Retinal pigment epithelial cell (primary cell): ENCODE data around the gene SMCR8.
"Not testable (repeated sequence)": the region's sequence is repeated elsewhere in the genome, so short reads cannot be mapped to it uniquely, and the experiment has no call there.

Experiments
- DNase-seq: peaks from one replicate; pipeline ENCODE4 v3.0.0-alpha.2; 2010; ENCODE audit warnings: low read depth
- H3K4me3 ChIP-seq: 2 replicates; pipeline ENCODE4 v1.5.1; 2011; ENCODE audit warnings: mild to moderate bottlenecking, low read length, control low read depth, moderate library complexity
- CTCF ChIP-seq: conservative IDR thresholded peaks from 2 replicates; pipeline ENCODE4 v1.5.1; 2011; ENCODE audit warnings: low read depth, low read length, control low read depth, inconsistent platforms

SMCR8 gene

DNA sequence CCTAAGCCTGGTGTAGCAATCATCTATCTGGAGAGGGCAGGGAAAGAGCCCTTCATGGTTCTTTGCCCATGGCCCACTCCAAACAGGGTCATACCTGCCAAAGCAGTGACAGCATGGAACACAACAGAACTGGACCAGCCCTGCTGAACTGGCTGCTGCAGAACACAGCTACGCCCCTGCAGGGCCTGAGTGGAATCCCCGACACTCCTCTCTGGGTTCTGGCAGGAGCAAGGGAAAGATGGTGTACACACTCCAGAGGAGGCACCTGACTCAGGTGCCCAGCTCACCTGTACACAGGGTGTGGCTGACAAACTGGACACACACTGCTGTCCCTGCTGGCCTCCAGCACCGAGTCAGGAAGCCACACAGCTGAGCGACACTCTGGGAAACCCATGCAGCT is 34.8 kb upstream of the SMCR8 start:
- TF ChIP-seq CTCF = no peak
- no peak for DNase-seq
- no peak overlapping the region for H3K4me3 ChIP-seq

- TF ChIP-seq CTCF = no peak
- DNase-seq = no peak
Observed at GRCh38 chr17:18280766-18281371, 34.2 kb upstream of the SMCR8 start.

DNA sequence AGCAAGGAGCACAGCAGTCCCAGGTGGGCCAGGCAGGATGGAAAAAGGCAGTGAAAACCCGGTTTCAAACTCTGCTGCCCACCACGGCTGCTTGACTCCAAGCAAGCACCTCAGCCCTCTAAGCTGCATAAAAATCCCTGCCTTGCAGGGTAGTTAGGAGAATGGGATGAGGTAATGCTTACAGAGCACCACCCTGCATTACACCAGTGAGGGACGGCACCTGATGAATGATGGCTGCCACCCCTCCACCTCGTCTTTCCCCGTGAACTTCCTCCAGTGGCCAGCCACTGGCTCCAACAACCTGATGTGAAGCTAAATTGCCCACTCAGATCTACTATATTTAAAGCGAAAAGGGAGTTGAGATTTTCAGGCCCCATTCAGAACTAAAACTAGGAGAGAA is 33.3 kb upstream of the SMCR8 start:
- DNase-seq = no peak
- H3K4me3 ChIP-seq = no peak overlapping the region
- no peak for TF ChIP-seq CTCF

More at GRCh38 chr17:18280766-18281371, 34.2 kb upstream of the SMCR8 start:
- H3K4me3 ChIP-seq = no peak overlapping the region

- no peak for DNase-seq
- TF ChIP-seq CTCF = no peak
- H3K4me3 ChIP-seq = no peak overlapping the region
Observed at GRCh38 chr17:18285296-18285695, 29.8 kb upstream of the SMCR8 start.

DNA sequence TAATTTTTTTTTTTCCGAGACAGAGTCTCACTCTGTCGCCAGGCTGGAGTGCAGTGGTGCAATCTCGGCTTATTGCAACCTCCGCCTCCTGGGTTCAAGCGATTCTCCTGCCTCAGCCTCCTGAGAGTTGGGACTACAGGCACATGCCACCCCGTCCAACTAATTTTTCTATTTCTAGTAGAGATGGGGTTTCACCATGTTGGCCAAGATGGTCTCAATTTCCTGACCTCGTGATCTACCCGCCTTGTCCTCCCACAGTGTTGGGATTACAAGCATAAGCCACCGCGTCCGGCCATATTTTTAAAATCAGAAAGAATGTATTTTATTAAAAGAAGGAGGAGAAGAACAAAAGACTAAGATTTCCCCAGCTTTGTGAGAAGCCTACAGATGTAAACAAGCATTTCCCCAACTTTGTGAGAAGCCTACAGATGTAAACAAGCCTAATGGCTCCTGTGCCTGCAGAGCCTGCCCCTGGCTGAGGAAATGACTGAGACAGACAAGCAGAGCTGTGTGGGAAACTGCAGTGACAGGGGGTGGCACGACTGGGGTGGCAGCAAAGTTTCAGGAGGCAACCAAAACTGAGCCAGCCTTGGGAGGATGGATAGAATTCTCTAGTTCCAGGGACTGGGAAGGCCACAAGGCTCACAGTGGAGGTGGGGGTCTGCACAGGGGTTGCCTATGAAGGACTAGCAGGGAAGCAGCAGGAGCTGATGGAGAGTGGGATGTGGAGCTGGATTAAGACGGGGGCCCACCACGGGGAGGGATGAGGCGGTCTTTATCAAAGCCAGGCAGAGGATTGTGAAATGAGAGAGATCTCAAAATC is 23.2 kb upstream of the SMCR8 start:
- no peak for TF ChIP-seq CTCF
- DNase-seq = no peak
- H3K4me3 ChIP-seq = no peak overlapping the region

DNA sequence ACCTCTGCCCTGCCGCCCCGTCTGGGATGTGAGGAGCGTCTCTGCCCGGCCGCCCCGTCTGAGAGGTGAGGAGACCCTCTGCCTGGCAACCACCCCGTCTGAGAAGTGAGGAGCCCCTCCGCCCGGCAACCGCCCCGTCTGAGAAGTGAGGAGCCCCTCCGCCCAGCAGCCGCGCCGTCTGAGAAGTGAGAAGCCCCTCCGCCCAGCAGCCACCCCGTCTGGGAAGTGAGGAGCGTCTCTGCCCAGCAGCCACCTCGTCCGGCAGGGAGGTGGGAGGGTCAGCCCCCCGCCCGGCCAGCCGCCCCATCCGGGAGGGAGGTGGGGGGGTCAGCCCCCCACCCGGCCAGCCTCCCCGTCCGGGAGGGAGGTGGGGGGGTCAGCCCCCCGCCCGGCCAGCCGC is 17.0 kb upstream of the SMCR8 start:
- H3K4me3 ChIP-seq, DNase-seq: not testable (repeated sequence)

DNA sequence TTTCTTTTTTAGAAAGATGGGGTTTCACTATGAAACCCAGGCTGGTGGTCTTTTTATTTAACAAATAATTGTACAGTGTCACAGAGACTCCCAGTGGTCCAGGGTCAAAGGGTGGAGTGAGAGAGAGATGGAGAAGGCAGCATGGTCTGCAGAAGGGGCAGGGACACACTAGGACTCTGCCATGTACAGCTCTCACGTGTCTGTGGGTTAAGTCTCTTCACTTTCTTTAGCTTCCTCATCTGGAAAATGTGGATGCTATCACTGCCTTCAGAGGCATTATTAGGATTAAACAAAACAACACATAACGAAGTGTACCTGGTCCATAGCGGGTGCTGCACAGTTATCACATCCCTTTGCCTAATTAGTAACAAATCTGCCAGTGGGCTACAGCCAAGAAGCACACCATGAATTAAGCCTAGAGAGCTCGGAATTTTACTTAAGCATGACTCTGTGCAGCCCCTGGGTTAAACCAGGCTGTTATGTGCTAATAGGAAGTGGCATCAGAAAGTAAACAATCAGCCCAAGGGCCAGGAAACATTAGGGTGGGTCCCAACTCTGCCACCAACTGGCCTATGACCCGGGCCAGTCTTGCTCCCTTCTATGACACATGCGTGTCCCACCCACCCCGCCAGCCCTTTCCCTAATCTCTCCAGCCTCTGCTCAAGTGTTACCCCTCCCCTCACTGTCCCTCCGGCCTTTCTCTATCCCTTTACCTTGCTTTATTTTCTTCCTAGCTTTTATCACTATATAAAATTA is 14.2 kb upstream of the SMCR8 start:
- no peak for TF ChIP-seq CTCF
- no peak for DNase-seq
- H3K4me3 ChIP-seq = no peak overlapping the region

DNA sequence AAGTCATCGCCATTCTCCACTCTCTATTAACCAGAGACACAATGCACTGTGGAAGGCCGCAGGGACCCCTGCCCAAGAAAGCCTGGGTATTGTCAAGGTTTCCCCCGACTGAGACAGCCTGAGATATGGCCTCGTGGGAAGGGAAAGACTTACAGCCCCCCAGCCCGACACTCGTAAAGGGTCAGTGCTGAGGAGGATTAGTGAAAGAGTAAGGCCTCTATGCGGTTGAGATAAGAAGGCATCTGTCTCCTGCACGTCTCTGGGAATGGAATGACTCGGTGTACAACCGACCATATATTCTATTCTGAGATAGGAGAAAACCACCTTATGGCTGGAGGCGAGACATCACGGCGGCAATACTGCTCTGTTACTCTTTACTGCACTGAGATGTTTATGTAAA is 11.9 kb upstream of the SMCR8 start:
- not testable (repeated sequence) for DNase-seq, H3K4me3 ChIP-seq
